PC-9 (cell line): ENCODE results near the gene MBD2.
"Not testable (repeated sequence)": the region's sequence is repeated elsewhere in the genome, so short reads cannot be mapped to it uniquely, and the experiment has no call there.

ENCODE experiments used
- CTCF ChIP-seq: fragments of 200-600 bp; sonication (generic); conservative IDR thresholded peaks from 2 replicates; pipeline ENCODE4 v1.6.1; 2017; ENCODE audit warnings: mixed run types, antibody characterized with exemption, mild to moderate bottlenecking, moderate library complexity
- EZH2 ChIP-seq: fragments of 200-600 bp; sonication (generic); IDR thresholded peaks from 2 replicates; pipeline ENCODE4 v1.8.0; 2017; ENCODE audit warnings: antibody characterized with exemption, low read depth

GRCh38 chr18:54218803-54219202, 5.7 kb downstream of the MBD2 start:
- not testable (repeated sequence) for TF ChIP-seq CTCF, EZH2
